ENCODE measurements around the gene KCNJ16.

KCNJ16 gene

DNA sequence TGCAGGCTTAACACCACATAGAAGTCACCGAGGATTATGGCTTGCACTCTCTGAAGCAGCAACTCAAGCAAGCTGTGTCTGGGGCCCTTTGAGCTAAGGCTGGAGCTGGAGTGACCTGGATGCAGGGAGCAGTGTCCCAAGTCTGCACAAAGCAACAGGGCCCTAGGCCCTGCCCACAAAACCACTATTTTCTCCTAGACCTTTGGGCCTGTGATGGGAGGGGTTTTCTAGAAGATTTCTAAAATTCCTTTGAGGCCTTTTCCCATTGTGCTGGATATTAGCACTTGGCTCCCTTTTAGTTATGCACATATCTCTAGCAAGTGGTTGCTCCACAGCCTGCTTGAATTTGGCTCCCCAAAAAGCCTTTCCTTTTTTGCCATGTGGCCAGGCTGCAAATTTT lies 44.5 kb downstream of the KCNJ16 start:
- H3K27ac ChIP-seq, result no peak overlapping the region

GRCh38 chr17:70119983-70120382 lies 45.0 kb downstream of the KCNJ16 start:
- no peak overlapping the region for H3K27ac ChIP-seq
- TF ChIP-seq ZFX (IDR thresholded peaks at IDR 0.05) (no peak), CTCF (conservative IDR thresholded peaks at IDR 0.05) (no peak)

More for the DNA sequence above, 44.5 kb downstream of the KCNJ16 start:
- TF ChIP-seq CTCF (conservative IDR thresholded peaks at IDR 0.05) (no peak), ZFX (IDR thresholded peaks at IDR 0.05) (no peak)

DNA sequence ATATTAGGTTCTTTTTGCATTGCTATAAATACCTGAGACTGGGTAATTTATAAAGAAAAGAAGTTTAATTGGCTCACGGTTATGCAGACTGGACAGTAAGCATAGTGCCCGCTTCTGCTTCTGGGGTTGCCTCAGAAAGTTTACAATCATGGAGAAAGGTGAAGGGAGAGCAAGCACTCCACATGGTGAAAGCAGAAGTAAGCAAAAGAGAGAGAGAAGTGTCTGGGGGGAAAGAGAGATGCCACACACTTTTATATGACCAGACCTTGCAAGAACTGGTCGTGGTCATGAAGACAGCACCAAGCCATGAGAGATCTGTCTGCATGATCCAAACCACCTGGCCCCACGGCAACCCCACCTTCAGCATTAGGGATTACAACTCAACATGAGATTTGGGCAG lies 45.4 kb downstream of the KCNJ16 start:
- no peak for TF ChIP-seq ZFX (IDR thresholded peaks at IDR 0.05)
- no peak for TF ChIP-seq CTCF (conservative IDR thresholded peaks at IDR 0.05)
- no peak overlapping the region for H3K27ac ChIP-seq

DNA sequence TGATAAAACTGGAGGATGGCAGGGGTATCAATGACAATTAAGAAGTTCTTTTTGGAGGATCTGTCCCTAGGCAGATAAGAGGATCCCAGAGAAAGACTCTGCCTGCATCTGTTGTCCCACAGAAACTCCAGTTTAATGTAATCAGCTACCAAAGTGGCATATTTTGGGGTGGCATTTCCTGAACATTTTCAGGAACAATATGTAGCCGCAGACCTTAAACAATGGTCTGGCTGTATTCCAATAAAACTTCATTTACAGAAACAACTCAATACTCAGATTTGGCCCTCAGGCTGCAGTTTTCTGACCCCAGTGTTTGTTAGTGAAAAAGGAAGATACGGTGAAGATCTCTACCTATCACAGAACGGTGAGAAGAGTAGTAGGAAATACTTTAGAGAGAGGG lies 46.1 kb downstream of the KCNJ16 start:
- no peak for TF ChIP-seq ZFX (IDR thresholded peaks at IDR 0.05)
- no peak for TF ChIP-seq CTCF (conservative IDR thresholded peaks at IDR 0.05)
- no peak overlapping the region for H3K27ac ChIP-seq

DNA sequence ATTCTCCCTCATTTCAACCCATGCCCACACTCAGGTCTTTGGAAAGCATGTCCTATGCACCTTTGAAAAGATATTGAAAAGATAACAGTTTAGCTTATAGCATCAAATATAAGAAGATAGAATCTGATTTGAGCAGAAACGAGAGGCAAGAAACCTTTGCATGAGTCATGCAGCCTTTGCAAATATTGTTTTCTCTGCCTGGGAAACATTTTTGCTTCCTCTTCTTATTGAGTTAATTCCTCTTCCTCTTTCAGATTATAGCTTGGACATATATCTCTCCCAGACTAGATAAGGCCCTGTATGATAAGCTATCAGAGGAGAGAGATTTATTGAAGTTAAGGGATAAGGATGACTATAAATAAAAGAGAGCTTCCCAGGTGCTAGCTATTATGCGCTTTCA lies 48.2 kb downstream of the KCNJ16 start:
- no peak overlapping the region for H3K27ac ChIP-seq
- TF ChIP-seq CTCF (conservative IDR thresholded peaks at IDR 0.05), result no peak
- no peak for TF ChIP-seq ZFX (IDR thresholded peaks at IDR 0.05)

- H3K27ac ChIP-seq, result no peak overlapping the region
- no peak for TF ChIP-seq CTCF (conservative IDR thresholded peaks at IDR 0.05)
- no peak for TF ChIP-seq ZFX (IDR thresholded peaks at IDR 0.05)
These were observed 49.7 kb downstream of the KCNJ16 start for GRCh38 chr17:70124723-70125122.

GRCh38 chr17:70127221-70127873 lies 52.3 kb downstream of the KCNJ16 start:
- TF ChIP-seq CTCF (conservative IDR thresholded peaks at IDR 0.05) (no peak), ZFX (IDR thresholded peaks at IDR 0.05) (no peak)
- H3K27ac ChIP-seq, result no peak overlapping the region
